Measurements from ENCODE around the gene GDF10.

GDF10 gene

GRCh38 chr10:47356708-47357107 is 56.7 kb downstream of the GDF10 start:
- Histone ChIP-seq H3K27ac (ENCODE audit: low read depth, low read length) (no peak overlapping the region), H3K4ac (ENCODE audit: low read depth, low read length) (no peak overlapping the region), H4K8ac (ENCODE audit: low read depth, low read length) (no peak overlapping the region), H3K4me2 (ENCODE audit: low read length) (no peak overlapping the region), H3K27me3 (ENCODE audit: insufficient read depth, low read length) (no peaks in the 10 kb centered on the region), H3K14ac (ENCODE audit: low read length) (no peak overlapping the region), H3K4me1 (ENCODE audit: control insufficient read depth in 1 of 2, insufficient read depth in 2 of 2, low read length in 2 of 2) (peaks cover 0 to 3% of the 10 kb centered on the region in 2 experiments), H3K18ac (ENCODE audit: low read length) (no peak overlapping the region), H3K79me2 (ENCODE audit: control insufficient read depth, insufficient read depth, low read length, poor library complexity) (peaks cover 1% of the 10 kb centered on the region), H3K4me3 (ENCODE audit: low read depth, low read length) (no peak overlapping the region), H2BK12ac (ENCODE audit: low read length) (no peak overlapping the region), H2AFZ (ENCODE audit: insufficient read depth, low read length, poor library complexity) (no peak overlapping the region), H3K23ac (ENCODE audit: low read length) (no peak overlapping the region), H2AK5ac (ENCODE audit: low read length) (no peak overlapping the region), H3K9me3 (ENCODE audit: insufficient read depth, low read depth, low read length) (no peaks in the 10 kb centered on the region), H4K12ac (ENCODE audit: low read depth, low read length) (no peak overlapping the region), H3K9ac (ENCODE audit: low read length) (no peak overlapping the region), H4K91ac (ENCODE audit: low read depth, low read length) (no peak overlapping the region), H3K79me1 (ENCODE audit: low read length) (no peaks in the 10 kb centered on the region), H3K36me3 (ENCODE audit: control insufficient read depth in 1 of 2, insufficient read depth in 2 of 2, low read length in 2 of 2) (no peaks in the 10 kb centered on the region), H2BK120ac (ENCODE audit: insufficient read depth, low read length, poor library complexity) (no peak overlapping the region), H2BK5ac (ENCODE audit: low read depth, low read length, poor library complexity) (no peak overlapping the region)
- no CpG with 5 or more reads among the region's 5 CpGs for WGBS (ENCODE audit: extremely low coverage, insufficient coverage, insufficient read length)
- no peak for DNase-seq

- Histone ChIP-seq H4K91ac (ENCODE audit: low read depth, low read length) (no peak overlapping the region), H3K18ac (ENCODE audit: low read length) (no peak overlapping the region), H3K27me3 (ENCODE audit: insufficient read depth, low read length) (no peaks in the 10 kb centered on the region), H2AFZ (ENCODE audit: insufficient read depth, low read length, poor library complexity) (no peak overlapping the region), H2BK120ac (ENCODE audit: insufficient read depth, low read length, poor library complexity) (no peak overlapping the region), H3K23ac (ENCODE audit: low read length) (no peak overlapping the region), H3K27ac (ENCODE audit: low read depth, low read length) (no peak overlapping the region), H3K14ac (ENCODE audit: low read length) (no peak overlapping the region), H3K4me1 (ENCODE audit: control insufficient read depth in 1 of 2, insufficient read depth in 2 of 2, low read length in 2 of 2) (peaks cover 0 to 3% of the 10 kb centered on the region in 2 experiments), H3K4me2 (ENCODE audit: low read length) (no peak overlapping the region), H3K79me2 (ENCODE audit: control insufficient read depth, insufficient read depth, low read length, poor library complexity) (peaks cover 1% of the 10 kb centered on the region), H3K9me3 (ENCODE audit: insufficient read depth, low read depth, low read length) (no peaks in the 10 kb centered on the region), H4K8ac (ENCODE audit: low read depth, low read length) (no peak overlapping the region), H2BK12ac (ENCODE audit: low read length) (no peak overlapping the region), H3K4me3 (ENCODE audit: low read depth, low read length) (no peak overlapping the region), H2BK5ac (ENCODE audit: low read depth, low read length, poor library complexity) (no peak overlapping the region), H3K9ac (ENCODE audit: low read length) (no peak overlapping the region), H3K79me1 (ENCODE audit: low read length) (no peaks in the 10 kb centered on the region), H4K12ac (ENCODE audit: low read depth, low read length) (no peak overlapping the region), H3K36me3 (ENCODE audit: control insufficient read depth in 1 of 2, insufficient read depth in 2 of 2, low read length in 2 of 2) (no peaks in the 10 kb centered on the region), H2AK5ac (ENCODE audit: low read length) (no peak overlapping the region), H3K4ac (ENCODE audit: low read depth, low read length) (no peak overlapping the region)
- no peak for DNase-seq
- no CpG with 5 or more reads among the region's 12 CpGs for WGBS (ENCODE audit: extremely low coverage, insufficient coverage, insufficient read length)
Observed at GRCh38 chr10:47357131-47357582, 57.2 kb downstream of the GDF10 start.

- Histone ChIP-seq H4K12ac (ENCODE audit: low read depth, low read length) (no peak overlapping the region), H3K4me3 (ENCODE audit: low read depth, low read length) (no peak overlapping the region), H3K4me1 (ENCODE audit: control insufficient read depth in 1 of 2, insufficient read depth in 2 of 2, low read length in 2 of 2) (peaks cover 0 to 3% of the 10 kb centered on the region in 2 experiments), H3K9me3 (ENCODE audit: insufficient read depth, low read depth, low read length) (no peaks in the 10 kb centered on the region), H3K79me1 (ENCODE audit: low read length) (no peaks in the 10 kb centered on the region), H2AK5ac (ENCODE audit: low read length) (no peak overlapping the region), H3K4ac (ENCODE audit: low read depth, low read length) (no peak overlapping the region), H2BK120ac (ENCODE audit: insufficient read depth, low read length, poor library complexity) (no peak overlapping the region), H2BK12ac (ENCODE audit: low read length) (no peak overlapping the region), H3K79me2 (ENCODE audit: control insufficient read depth, insufficient read depth, low read length, poor library complexity) (peaks cover 1% of the 10 kb centered on the region), H3K18ac (ENCODE audit: low read length) (no peak overlapping the region), H3K36me3 (ENCODE audit: control insufficient read depth in 1 of 2, insufficient read depth in 2 of 2, low read length in 2 of 2) (no peaks in the 10 kb centered on the region), H3K27ac (ENCODE audit: low read depth, low read length) (no peak overlapping the region), H3K4me2 (ENCODE audit: low read length) (no peak overlapping the region), H3K27me3 (ENCODE audit: insufficient read depth, low read length) (no peaks in the 10 kb centered on the region), H4K8ac (ENCODE audit: low read depth, low read length) (no peak overlapping the region), H3K14ac (ENCODE audit: low read length) (no peak overlapping the region), H3K23ac (ENCODE audit: low read length) (no peak overlapping the region), H3K9ac (ENCODE audit: low read length) (no peak overlapping the region), H2AFZ (ENCODE audit: insufficient read depth, low read length, poor library complexity) (no peak overlapping the region), H4K91ac (ENCODE audit: low read depth, low read length) (no peak overlapping the region), H2BK5ac (ENCODE audit: low read depth, low read length, poor library complexity) (no peak overlapping the region)
- WGBS (ENCODE audit: extremely low coverage, insufficient coverage, insufficient read length), result no CpG with 5 or more reads among the region's 3 CpGs
- no peak for DNase-seq
Observed at GRCh38 chr10:47357911-47358310, 57.9 kb downstream of the GDF10 start.

GRCh38 chr10:47358457-47358856 is 58.5 kb downstream of the GDF10 start:
- Histone ChIP-seq H2BK120ac (ENCODE audit: insufficient read depth, low read length, poor library complexity) (no peak overlapping the region), H3K27ac (ENCODE audit: low read depth, low read length) (no peak overlapping the region), H3K4me1 (ENCODE audit: control insufficient read depth in 1 of 2, insufficient read depth in 2 of 2, low read length in 2 of 2) (peaks cover 0 to 3% of the 10 kb centered on the region in 2 experiments), H3K9me3 (ENCODE audit: insufficient read depth, low read depth, low read length) (no peaks in the 10 kb centered on the region), H2BK12ac (ENCODE audit: low read length) (no peak overlapping the region), H3K4me2 (ENCODE audit: low read length) (no peak overlapping the region), H2BK5ac (ENCODE audit: low read depth, low read length, poor library complexity) (no peak overlapping the region), H3K9ac (ENCODE audit: low read length) (no peak overlapping the region), H4K12ac (ENCODE audit: low read depth, low read length) (no peak overlapping the region), H3K4ac (ENCODE audit: low read depth, low read length) (no peak overlapping the region), H3K36me3 (ENCODE audit: control insufficient read depth in 1 of 2, insufficient read depth in 2 of 2, low read length in 2 of 2) (no peaks in the 10 kb centered on the region), H3K23ac (ENCODE audit: low read length) (no peak overlapping the region), H3K79me1 (ENCODE audit: low read length) (no peaks in the 10 kb centered on the region), H2AK5ac (ENCODE audit: low read length) (no peak overlapping the region), H3K4me3 (ENCODE audit: low read depth, low read length) (no peak overlapping the region), H3K79me2 (ENCODE audit: control insufficient read depth, insufficient read depth, low read length, poor library complexity) (peaks cover 1% of the 10 kb centered on the region), H2AFZ (ENCODE audit: insufficient read depth, low read length, poor library complexity) (no peak overlapping the region), H3K14ac (ENCODE audit: low read length) (no peak overlapping the region), H3K18ac (ENCODE audit: low read length) (no peak overlapping the region), H4K8ac (ENCODE audit: low read depth, low read length) (no peak overlapping the region), H3K27me3 (ENCODE audit: insufficient read depth, low read length) (no peaks in the 10 kb centered on the region), H4K91ac (ENCODE audit: low read depth, low read length) (no peak overlapping the region)
- no CpG with 5 or more reads among the region's 3 CpGs for WGBS (ENCODE audit: extremely low coverage, insufficient coverage, insufficient read length)
- no peak for DNase-seq

Measured in trophoblast cell (in vitro differentiated cells and primary cell).